HG02981 (cell line): ENCODE measurements around the gene TRIO.
"Not testable (repeated sequence)": the region's sequence is repeated elsewhere in the genome, so short reads cannot be mapped to it uniquely, and the experiment has no call there.

Experiments
- ATAC-seq: cut with Tn5 transposase; IDR thresholded peaks from one replicate; pipeline ENCODE4 v1.9.1; 2021; ENCODE audit warnings: mild to moderate bottlenecking, moderate library complexity; ENCODE audit not compliant: unreplicated experiment

TRIO gene

DNA sequence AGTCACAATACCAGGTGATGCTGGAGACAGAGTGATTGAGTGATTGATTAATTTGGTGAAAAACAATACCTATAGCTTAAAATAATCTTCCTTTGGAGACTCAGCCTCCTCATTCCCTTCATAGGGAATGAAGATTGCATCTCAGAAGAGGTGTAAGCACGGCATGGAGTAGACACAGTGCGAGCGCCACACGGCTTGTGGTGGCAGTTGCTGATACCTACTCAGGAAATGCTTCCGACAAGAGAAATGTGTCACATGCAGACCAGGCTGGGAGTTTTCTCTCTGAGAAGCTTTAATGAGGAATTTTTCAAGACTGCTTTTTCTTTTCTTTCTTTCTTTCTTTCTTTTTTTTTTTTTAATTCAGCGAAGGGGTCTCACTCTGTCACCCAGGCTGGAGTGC lies 226.6 kb downstream of the TRIO start:
- no peak for ATAC-seq

DNA sequence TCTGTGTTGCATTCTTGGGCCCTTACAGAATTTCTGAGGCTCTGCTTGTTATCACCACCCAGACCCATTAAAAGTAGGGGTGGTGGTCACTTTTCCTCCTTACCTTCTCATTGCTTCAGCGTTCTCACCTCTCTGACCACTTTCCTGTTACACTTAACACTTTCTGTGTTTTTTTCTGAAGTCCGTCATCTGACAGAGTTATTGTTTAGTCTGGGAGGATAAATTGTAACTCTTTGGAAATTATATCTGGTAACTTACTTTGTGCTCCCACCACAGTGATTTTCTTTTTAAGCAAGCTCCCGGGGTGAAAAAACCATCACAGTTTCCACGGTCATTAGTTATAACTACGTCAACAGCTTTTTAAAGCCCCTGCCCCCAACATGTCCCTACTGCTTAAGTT lies 227.2 kb downstream of the TRIO start:
- ATAC-seq, result no peak

DNA sequence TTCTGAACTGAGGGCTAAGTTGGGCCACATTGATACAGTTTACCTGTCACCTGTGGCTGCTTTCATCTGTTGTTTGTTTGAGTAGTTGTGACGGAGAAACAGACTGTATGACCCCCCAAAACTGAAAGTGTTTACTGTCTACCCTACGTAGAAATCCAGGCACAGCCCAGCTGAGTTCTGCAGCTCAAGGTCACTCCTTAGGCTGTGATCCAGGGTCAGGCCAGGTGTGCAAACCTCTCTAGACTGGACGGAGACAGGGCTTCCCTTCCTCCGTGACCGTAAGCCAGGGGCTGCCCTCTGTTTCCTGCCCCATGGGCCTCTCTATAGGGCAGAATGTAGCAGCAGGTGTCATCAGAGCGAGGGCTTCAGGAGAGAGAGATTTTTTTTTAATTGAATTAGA lies 230.5 kb downstream of the TRIO start:
- ATAC-seq, result no peak

DNA sequence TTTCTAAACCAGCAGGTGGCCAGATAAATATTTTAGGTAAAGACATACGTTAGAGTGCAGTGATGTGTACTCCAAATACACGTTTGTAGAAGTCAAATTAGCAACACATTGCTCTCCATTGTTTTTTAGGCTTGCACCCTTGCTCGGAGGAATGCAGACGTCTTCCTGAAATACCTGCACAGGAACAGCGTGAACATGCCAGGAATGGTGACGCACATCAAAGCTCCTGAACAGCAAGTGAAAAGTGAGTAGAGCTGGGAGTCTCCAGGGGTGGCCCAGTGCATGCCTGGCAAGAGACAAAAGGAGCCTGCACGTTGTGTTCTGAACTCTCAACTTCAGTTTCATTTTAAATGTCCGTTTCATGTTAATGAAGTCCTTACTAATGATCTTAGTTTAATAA lies 231.0 kb downstream of the TRIO start:
- ATAC-seq, result no peak

DNA sequence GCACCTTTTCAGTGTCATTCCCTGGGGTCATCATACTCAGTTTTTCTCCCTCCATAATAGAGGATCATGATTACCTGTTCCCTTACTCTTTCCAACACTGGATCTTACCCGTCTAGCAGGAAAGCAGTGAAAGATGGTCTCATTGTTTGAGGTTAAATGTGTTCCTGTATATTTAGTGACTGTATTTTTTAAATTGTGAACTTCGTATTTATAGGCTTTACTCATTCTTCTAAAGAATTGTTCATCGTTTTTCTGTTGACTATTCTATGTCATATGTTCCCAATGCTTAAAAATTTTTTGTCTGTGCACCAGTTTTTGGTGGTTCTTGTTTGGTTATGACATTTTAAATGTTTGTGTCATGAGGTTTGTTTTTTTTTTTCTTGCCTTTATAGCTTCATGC lies 233.6 kb downstream of the TRIO start:
- no peak for ATAC-seq

DNA sequence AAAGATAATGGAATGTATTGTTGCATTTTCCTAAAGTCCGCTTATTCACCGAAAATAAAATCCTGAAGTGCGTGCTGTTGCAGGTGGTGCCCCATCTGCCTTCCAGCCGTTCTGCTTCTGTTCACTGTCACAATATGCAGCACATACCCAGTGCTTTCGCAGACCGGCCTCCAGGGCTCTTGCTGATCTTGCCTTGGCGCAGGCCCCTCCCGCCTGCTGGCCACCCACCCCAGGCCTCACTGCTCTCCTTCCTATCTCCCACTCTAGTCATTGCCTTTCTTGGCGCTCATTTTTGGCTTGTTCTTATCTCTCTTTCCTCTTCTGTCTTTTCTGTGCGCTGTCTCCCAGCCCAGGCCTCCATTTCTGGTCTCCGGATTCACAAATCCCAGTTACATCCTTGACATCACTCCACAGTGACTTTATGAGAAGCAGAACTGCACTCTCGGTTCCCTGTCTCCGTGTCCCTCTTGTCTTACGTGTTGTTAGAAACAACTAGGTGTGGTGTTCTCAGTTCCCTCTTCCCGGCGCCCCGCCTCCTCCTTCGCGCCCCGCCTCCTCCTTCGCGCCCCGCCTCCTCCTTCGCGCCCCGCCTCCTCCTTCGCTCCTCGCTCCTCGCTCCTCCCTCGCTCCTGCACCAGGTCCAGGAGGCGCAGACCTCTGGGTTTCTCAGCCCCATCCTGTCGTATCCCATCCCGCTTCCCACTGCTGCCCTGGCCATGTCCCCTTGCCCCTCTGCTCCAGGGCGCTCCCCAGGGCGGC lies 236.8 kb downstream of the TRIO start:
- ATAC-seq, result no peak

DNA sequence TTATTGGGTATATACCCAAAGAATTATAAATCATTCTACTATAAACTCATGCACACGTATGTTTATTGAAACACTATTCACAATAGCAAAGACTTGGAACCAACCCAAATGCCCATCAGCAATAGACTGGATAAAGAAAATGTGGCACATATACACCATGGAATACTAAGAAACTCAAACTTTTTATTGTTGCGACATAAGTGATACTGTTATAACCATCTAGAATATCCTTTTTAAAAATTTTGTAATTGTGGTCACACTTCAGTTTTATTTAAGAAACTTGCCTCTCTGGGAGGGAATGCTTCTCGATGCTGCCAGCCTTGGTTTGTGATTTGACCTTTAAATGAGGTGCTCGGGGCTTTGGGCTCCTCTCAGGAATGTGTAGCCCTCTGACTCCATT lies 237.6 kb downstream of the TRIO start:
- ATAC-seq, result no peak

DNA sequence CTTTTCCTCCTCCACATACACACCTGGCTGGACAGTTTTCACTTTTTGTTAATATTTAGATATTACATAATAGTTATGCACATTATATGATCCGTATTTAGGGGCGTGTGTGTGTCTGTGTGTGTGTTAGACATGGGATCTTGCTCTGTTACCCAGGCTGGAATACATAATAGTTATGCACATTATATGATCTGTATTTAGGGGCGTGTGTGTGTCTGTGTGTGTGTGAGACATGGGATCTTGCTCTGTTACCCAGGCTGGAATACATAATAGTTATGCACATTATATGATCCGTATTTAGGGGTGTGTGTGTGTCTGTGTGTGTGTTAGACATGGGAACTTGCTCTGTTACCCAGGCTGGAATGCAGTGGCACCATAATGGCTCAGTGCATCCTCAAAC lies 239.5 kb downstream of the TRIO start:
- ATAC-seq, result no peak

DNA sequence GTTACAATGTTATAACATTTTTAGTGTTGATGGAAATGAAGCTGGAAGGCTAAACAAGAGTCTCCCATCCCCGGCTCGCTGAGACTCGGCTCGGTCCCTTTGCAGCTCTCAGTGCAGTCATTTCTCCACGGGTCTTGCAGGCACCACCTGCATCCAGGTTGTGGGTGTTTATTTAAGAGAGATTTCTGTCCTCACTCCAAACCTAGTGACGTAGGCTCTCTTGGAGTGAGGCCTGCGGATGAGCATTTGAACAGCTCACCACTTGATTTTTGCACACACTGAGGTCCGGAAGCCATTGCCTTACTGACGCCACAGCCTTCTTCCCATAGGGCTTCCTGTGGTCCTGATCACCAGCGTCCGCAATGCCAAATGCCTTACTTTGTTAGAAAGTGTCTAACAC lies 240.8 kb downstream of the TRIO start:
- ATAC-seq, result no peak

DNA sequence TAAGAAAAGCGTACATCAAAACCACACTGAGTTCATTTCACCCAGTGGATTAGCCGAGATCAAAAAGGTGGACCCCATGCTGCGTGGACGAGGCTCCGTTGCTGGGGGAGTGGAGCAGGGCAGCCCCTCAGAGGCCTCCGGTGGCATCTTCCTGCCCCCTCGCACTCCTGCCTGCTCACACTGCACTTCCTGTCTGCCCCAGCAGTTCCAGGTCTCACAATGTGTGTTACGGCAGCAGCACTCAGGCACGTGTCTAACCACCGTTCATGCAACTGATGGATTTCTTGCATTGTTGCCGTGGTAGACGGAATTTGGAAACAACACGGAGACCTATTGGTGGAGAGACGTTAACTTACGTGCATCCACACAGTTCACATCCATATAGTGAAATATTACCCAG lies 241.9 kb downstream of the TRIO start:
- ATAC-seq, result no peak

DNA sequence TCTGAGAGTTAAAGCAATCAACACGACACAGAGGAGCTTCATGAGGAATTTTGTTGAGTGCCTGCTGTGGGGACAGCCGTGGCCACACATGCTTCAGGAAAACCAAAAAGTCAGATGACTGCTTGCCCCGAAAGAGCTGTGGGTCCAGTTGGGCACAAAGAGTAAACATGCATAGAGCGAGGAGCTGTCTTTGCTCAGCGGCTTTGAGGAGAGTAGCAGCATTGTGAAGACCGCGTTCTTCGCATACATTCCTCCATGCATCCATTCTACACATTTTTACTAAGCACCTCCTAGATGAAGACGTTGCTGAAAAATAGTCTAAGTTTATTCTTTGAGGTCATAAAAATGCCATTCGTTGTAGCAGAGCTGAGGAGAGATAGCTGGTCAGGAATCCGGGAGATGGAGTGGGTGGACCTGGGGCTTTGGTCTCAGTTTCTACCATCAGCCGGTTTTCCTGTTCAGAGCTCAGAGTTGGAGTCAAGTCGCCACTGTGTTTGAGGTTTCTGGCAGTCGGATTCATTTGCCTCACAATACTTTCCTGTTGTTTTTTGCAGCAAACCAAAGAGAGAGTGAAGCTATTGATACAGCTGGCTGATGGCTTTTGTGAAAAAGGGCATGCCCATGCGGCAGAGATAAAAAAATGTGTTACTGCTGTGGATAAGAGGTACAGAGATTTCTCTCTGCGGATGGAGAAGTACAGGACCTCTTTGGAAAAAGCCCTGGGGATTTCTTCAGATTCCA lies 243.9 kb downstream of the TRIO start:
- no peak for ATAC-seq

DNA sequence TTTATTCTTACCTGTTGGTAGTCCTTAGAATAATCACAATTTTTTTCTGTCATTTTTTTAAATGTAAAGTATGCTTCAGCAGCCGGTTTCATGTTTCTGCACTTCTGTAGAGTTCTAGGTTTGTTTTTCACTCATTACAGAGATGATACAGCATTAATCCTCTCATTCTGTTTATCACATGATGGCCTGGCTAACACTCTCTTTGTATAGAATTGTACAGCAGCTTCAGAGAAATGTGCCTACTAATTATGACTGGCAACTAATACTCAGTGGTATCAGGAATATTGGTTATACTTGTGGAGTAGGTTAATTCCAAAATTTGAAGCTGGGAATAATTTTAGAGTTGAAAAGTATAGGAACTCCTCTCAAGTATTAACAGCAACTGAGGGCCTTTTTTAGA lies 245.6 kb downstream of the TRIO start:
- ATAC-seq, result no peak

DNA sequence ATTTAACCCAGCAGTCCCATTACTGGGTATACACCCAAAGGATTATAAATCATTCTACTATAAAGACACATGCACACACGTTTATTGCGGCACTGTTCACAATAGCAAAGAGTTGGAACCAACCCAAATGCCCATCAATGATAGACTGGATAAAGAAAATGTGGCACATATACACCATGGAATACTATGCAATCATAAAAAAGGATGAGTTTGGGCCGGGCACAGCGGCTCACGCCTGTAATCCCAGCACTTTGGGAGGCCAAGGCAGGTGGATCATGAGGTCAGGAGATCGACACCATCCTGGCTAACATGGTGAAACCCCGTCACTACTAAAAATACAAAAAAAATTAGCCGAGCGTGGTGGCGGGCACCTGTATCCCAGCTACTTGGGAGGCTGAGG lies 249.4 kb downstream of the TRIO start:
- not testable (repeated sequence) for ATAC-seq

DNA sequence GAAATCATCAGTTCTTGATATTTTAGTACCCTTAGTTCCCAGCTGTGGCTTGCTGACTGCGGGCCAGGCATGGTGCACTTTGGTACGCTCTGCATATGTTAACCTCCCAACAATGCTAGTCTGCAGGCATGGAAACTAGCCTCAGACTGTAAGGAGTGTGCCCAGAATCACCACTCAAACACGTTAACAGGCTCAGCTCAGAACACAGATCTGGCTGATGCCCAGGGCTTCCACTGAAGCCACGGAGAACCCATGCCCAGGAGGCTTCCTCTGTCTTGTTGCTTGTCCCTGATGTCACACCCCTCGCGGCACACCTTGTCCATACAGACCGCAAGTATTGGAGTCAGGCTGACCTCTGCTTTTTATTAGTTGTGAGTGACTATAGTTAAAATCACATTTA lies 251.2 kb downstream of the TRIO start:
- no peak for ATAC-seq

DNA sequence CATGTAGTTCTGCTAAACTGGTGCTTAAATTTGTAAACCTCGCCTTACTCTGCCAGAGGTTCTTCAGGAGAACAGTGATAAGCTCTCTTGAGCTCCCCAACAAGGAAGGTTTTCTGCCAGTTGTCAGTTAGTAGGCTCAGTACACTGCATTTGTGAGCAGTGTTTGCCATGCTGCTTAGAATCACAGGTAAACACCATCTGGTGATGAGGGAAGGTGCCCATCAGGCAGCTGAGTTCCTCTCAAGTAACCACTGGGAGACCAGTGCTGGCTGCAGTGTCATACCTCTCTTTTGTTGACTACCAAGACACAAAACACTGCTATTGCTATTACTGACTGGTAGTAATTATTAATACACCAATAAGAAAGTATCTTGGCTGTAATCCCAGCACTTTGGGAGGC lies 252.3 kb downstream of the TRIO start:
- no peak for ATAC-seq

DNA sequence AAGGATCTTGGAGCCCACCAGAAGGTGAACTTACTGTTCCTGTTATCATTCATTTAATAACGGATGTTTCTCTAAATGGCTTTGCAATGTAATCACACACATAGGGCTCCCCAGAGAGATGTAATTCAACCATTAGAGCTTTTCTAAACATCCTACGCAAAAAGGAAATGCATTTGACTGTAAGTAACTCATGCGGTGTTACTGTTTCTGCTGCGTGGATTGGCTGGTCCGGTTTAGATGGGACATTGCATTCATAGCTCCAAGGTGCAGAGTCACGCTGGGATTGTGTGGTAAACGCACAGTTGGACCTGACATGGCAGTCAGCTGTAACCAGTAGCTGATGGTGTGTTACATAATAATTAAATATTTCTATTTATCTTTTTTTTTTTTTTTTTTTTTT lies 252.9 kb downstream of the TRIO start:
- ATAC-seq, result no peak

DNA sequence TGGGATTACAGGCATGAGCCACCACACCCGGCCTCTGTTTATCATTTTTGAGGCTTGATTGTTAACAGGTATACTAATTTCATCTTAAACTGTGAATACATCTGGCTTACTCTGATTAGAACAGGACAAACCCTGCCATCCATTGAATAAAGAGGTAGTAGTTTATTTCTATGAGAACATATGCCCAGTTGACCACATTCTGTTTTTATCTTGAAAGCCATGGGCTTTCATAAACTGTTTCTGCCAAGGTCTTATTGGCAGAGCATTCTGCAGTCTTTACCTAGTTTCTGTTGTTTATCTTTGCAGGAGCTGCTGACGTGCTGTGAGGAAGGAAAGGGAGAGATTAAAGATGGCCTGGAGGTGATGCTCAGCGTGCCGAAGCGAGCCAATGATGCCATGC lies 253.6 kb downstream of the TRIO start:
- ATAC-seq, result no peak

DNA sequence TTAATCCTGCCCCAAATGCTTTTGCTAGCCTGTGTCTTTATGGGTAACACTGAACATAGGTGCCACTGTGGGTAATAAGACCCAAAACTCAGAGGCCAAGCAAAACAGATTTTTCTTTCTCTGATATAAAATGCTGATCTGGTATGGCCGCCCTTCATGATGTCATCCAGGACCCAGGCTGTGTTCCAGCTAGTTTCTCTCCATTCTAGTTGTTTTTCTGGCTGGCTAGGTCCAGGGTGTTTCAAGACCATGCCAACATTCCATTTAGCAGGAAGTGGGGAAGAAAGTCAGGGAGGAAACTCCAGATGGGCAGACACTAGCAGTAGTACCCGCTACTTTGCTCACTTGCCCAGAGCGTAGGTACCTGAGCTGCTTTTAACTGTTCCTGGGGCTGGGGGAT lies 254.6 kb downstream of the TRIO start:
- ATAC-seq, result no peak

DNA sequence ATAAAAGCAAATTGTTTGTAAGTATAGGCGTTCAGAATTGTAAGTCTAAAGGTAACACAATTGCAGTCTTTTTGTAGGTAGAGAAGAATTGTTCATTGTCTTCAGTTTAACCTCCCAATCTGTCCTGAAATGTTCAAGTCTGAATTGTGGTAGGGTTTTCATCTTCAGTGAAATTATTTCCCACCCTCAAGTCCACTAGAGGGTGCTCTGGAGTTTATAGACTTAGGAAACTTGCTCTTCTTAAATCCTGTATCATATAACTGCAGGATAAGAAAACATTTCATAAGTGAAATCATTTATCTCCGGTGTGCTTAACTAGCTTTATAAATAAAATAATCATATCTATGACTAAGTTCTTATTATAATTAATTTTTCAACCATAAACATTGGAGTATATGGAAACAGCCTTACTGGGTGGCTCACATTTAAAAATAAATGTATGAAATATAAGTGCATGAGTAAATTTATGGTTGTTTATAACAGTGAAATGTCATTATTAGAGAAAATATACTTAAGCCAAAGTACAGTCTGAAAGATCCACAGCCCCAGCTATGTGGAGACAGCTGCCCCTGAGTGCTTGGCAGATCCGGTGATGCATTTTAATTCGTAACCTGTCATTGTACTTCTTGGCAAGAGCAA lies 256.0 kb downstream of the TRIO start:
- no peak for ATAC-seq

DNA sequence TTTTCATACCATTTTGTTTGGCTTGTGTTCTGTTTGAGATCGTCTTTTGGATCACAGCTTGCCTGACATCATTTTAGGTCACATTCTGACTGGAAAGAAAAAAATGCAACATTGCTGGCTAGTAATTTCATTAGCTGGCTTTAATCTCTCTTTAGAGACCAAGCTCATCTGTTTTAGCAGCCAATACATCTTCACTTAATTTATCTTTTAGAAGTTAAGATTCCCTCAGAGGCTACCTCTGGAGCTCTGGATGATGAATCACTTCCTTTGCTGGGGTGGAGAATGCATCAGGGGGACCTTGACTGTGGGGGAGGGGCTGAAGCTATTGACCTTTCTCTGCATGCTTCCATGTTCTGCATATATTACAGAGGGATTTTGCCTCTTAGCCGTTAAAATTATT lies 256.9 kb downstream of the TRIO start:
- no peak for ATAC-seq

DNA sequence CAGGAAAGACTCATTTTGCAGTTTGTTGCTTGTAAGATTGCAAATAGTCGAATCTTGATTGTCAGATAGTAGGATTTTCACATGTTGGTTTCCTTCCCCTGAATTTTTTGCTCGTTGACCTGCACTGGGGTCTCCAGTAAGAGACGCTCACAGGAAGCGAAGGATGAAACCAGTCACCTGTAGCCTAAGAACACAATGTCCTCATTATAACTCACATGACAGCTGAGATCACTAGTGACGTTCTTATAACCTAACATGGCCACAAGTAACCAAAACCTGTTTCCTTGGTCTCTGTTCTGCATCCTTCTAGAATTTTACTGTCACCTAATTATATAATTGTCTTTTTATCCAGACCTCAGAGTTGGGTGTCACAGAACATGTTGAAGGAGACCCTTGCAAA lies 257.5 kb downstream of the TRIO start:
- no peak for ATAC-seq

DNA sequence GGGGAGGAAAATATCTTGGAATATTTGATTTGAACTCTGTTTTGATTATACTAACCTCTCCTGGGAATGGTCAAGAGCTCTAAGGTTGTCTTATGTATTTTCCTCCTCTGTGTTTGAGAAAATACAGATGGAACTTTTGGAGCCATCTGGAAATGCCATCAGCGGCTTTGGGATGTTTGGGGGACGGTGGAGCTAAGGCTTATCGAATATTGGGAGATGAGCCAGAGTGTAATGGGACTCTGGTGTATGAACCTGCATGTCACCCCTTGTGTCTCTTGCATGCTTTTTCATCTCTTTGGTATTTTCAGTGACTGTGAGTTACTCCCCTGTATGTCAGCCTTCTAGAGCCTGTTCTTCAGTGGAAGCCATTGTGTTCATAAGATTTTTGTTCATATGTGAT lies 258.5 kb downstream of the TRIO start:
- no peak for ATAC-seq
